ENCODE data around the gene LILRB4.
A peak's percentile ranks its signal among the peaks of the same experiment; 100 is the strongest.
"Not testable (repeated sequence)": the region's sequence is repeated elsewhere in the genome, so short reads cannot be mapped to it uniquely, and the experiment has no call there.

The LILRB4 gene

GRCh38 chr19:54622431-54622830 is 40.4 kb upstream of the LILRB4 start:
- no peak for TF ChIP-seq CTCF (IDR thresholded peaks at IDR 0.05)
- Histone ChIP-seq H3K4me3 (ENCODE audit: low read depth in 1 of 2, low read length in 1 of 2) (no peak overlapping the region), H3K27me3 (peaks cover 6% of the 10 kb centered on the region), H3K9me3 (no peaks in the 10 kb centered on the region), H3K27ac (no peak overlapping the region), H3K36me3 (no peaks in the 10 kb centered on the region), H3K4me1 (ENCODE audit: control insufficient read depth in 1 of 2, insufficient read depth in 1 of 2, low read depth in 1 of 2, low read length in 1 of 2) (no peaks in the 10 kb centered on the region)

- H3K27me3 ChIP-seq: peaks cover 14% of the 10 kb centered on the region
- H3K27ac ChIP-seq; H3K4me3 ChIP-seq (ENCODE audit: low read depth in 1 of 2, low read length in 1 of 2); H3K36me3 ChIP-seq; H3K4me1 ChIP-seq (ENCODE audit: control insufficient read depth in 1 of 2, insufficient read depth in 1 of 2, low read depth in 1 of 2, low read length in 1 of 2); H3K9me3 ChIP-seq: not testable (repeated sequence)
Observed at GRCh38 chr19:54624234-54624633, 38.6 kb upstream of the LILRB4 start.

DNA sequence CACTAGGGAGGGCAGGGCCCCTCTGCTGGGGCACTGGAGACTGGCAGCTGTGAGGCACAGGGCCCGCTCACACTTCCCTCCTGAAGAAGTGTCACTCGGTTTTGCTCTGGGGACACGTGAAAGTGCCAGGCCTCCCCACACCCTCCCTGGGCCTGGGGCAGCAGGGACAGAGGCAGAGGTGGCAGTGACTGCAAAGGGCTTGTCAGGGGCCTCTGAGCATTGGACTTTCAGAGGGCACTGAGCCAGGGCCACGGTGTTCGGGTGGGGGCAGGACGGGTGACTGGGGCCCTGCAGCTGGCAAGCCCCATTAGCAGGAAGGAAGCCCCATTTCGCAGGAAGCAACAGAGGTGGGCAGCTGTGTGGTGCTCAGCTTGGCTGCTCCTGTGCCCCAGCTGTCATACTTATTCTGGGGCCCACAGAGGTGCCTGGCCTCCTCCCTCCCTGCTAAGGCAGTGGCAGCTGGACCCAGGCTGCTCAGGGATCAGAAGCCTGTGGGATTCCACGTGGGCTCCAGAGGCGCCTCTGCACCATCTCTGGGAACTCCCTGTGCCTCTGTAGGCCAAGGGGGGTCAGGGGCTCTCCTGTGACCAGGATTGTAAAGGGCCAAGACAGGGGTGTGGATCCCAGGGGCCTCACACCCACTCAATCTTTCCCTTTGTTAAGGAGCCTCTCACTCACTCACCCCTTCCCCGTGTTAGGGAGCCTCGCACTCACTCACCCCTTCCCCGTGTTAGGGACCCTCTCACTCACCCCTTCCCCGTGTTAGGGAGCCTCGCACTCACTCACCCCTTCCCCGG is 37.7 kb upstream of the LILRB4 start:
- not testable (repeated sequence) for H3K9me3 ChIP-seq; H3K36me3 ChIP-seq; H3K27ac ChIP-seq; H3K4me1 ChIP-seq (ENCODE audit: control insufficient read depth in 1 of 2, insufficient read depth in 1 of 2, low read depth in 1 of 2, low read length in 1 of 2); H3K4me3 ChIP-seq (ENCODE audit: low read depth in 1 of 2, low read length in 1 of 2)
- H3K27me3 ChIP-seq: peaks cover 23% of the 10 kb centered on the region

DNA sequence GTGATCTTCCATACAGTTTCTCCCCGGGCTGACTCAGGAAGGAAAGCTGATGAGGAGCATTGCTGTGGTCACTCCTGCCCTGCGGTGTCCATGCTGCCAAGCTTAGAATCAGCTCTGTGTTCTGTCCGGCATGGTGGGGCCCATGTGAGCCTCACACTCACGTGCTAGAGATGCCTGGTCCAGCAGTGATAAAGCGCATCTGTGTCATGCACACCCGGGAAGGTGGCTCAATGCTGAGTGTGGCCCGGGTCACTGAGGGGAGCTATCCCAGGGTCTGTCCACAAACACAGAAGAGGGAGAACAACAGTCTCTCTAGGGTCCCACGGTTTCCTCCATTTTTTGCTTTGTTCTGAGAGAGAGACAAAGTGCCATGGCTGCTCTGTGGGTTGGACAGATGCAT is 36.0 kb upstream of the LILRB4 start:
- Histone ChIP-seq H3K4me3 (ENCODE audit: low read depth in 1 of 2, low read length in 1 of 2) (no peak overlapping the region), H3K4me1 (ENCODE audit: control insufficient read depth in 1 of 2, insufficient read depth in 1 of 2, low read depth in 1 of 2, low read length in 1 of 2) (peaks cover 9 to 11% of the 10 kb centered on the region in 2 experiments), H3K9me3 (no peaks in the 10 kb centered on the region), H3K27ac (no peak overlapping the region), H3K27me3 (peaks cover 32% of the 10 kb centered on the region), H3K36me3 (no peaks in the 10 kb centered on the region)
- TF ChIP-seq CTCF (IDR thresholded peaks at IDR 0.05): no peak

DNA sequence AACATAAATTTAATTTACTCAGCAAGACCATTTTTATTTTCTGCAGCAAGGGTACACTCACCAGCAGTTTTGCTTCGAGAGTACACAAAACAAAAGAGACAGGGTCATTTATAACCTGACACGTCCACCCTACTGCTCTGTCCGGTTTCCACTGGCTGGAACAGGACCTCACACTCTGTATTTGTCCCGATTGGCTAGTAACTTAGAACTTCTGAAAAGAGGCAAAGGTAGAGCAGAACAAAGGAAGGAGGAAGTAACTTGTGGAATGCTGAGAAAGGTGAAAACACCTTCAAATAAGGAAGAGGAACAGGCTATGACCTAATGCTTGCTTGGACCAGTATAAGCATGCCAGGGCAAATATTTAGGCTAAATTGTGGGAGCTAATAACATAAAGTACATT is 34.9 kb upstream of the LILRB4 start:
- H3K4me3 ChIP-seq (ENCODE audit: low read depth in 1 of 2, low read length in 1 of 2); H3K27ac ChIP-seq; H3K36me3 ChIP-seq; H3K9me3 ChIP-seq: not testable (repeated sequence)
- H3K27me3 ChIP-seq: peaks cover 32% of the 10 kb centered on the region
- peaks cover 9 to 11% of the 10 kb centered on the region in 2 experiments for H3K4me1 ChIP-seq (ENCODE audit: control insufficient read depth in 1 of 2, insufficient read depth in 1 of 2, low read depth in 1 of 2, low read length in 1 of 2)

DNA sequence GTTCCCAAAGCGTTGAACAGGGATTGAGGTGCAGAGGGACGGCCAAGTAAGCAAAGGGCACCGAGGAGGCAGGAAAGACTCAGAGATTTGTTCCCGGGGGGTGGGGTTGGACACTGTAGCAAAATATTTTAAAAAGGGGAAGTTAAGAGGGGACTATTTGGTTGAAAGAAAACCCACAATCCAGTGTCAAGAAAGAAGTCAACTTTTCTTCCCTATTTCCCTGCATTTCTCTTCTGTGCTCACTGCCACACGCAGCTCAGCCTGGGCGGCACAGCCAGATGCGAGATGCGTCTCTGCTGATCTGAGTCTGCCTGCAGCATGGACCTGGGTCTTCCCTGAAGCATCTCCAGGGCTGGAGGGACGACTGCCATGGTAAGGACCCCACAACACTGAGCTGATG is 32.5 kb upstream of the LILRB4 start, which contains the start of gene LILRB1:
TSS of gene LILRB1 (plus strand) at position 223 of the 400 bp plus-strand sequence. CDS start 590 bp downstream, outside the sequence.
- Histone ChIP-seq H3K4me1 (ENCODE audit: control insufficient read depth in 1 of 2, insufficient read depth in 1 of 2, low read depth in 1 of 2, low read length in 1 of 2) (peaks cover 9 to 11% of the 10 kb centered on the region in 2 experiments), H3K27ac (peak within 1 kb of the TSS; percentile 64), H3K4me3 (ENCODE audit: low read depth in 1 of 2, low read length in 1 of 2) (peak within 1 kb of the TSS in 1 of 2 experiments; percentile 27), H3K27me3 (peaks cover 28% of the 10 kb centered on the region)
- not testable (repeated sequence) for H3K36me3 ChIP-seq, H3K9me3 ChIP-seq

- H3K4me3 ChIP-seq (ENCODE audit: low read depth in 1 of 2, low read length in 1 of 2): no peak overlapping the region
- TF ChIP-seq CTCF (IDR thresholded peaks at IDR 0.05): no peak
- H3K27ac ChIP-seq: peak overlapping the region; percentile 64
- peaks cover 9 to 11% of the 10 kb centered on the region in 2 experiments for H3K4me1 ChIP-seq (ENCODE audit: control insufficient read depth in 1 of 2, insufficient read depth in 1 of 2, low read depth in 1 of 2, low read length in 1 of 2)
- H3K9me3 ChIP-seq: no peaks in the 10 kb centered on the region
- no peaks in the 10 kb centered on the region for H3K36me3 ChIP-seq
- peaks cover 30% of the 10 kb centered on the region for H3K27me3 ChIP-seq
Observed at GRCh38 chr19:54630782-54631181, 32.0 kb upstream of the LILRB4 start.

GRCh38 chr19:54631489-54632337 is 31.1 kb upstream of the LILRB4 start:
- H3K4me3 ChIP-seq (ENCODE audit: low read depth in 1 of 2, low read length in 1 of 2); H3K27ac ChIP-seq: not testable (repeated sequence)

GRCh38 chr19:54632517-54632916 is 30.3 kb upstream of the LILRB4 start:
- not testable (repeated sequence) for H3K4me3 ChIP-seq (ENCODE audit: low read depth in 1 of 2, low read length in 1 of 2); H3K27ac ChIP-seq; H3K36me3 ChIP-seq; H3K9me3 ChIP-seq
- H3K27me3 ChIP-seq: peaks cover 38% of the 10 kb centered on the region
- peaks cover 9 to 11% of the 10 kb centered on the region in 2 experiments for H3K4me1 ChIP-seq (ENCODE audit: control insufficient read depth in 1 of 2, insufficient read depth in 1 of 2, low read depth in 1 of 2, low read length in 1 of 2)

More at GRCh38 chr19:54631489-54632337, 31.1 kb upstream of the LILRB4 start:
- H3K9me3 ChIP-seq, H3K36me3 ChIP-seq: not testable (repeated sequence)
- peaks cover 9 to 11% of the 10 kb centered on the region in 2 experiments for H3K4me1 ChIP-seq (ENCODE audit: control insufficient read depth in 1 of 2, insufficient read depth in 1 of 2, low read depth in 1 of 2, low read length in 1 of 2)
- peaks cover 36% of the 10 kb centered on the region for H3K27me3 ChIP-seq
